HL-60 (cell line): ENCODE data around the gene COPB2.

ENCODE experiments used
- CTCF ChIP-seq: IDR thresholded peaks from one replicate; pipeline ENCODE4 v1.5.1; 2011; ENCODE audit warnings: low read length, control low read depth, inconsistent platforms; ENCODE audit not compliant: insufficient read depth
- POLR2AphosphoS5 ChIP-seq: IDR thresholded peaks from 2 replicates; pipeline ENCODE4 v1.6.1; 2012; ENCODE audit warnings: low read depth
- REST ChIP-seq: IDR thresholded peaks from 2 replicates; pipeline ENCODE4 v1.6.1; 2012; ENCODE audit warnings: low read depth; ENCODE audit not compliant: insufficient replicate concordance

- no peak for TF ChIP-seq CTCF
- no peak for TF ChIP-seq REST
- TF ChIP-seq POLR2AphosphoS5, result no peak
Observed at GRCh38 chr3:139326707-139327106, 62.7 kb downstream of the COPB2 start.
